ENCODE measurements around the gene IGLL5. TPM values are rescaled to one million over a fixed set of nuclear protein-coding genes. Genes with fewer than 3 reads are reported as not detected.

Gene IGLL5
- total and polyA plus RNA-seq, 2 of the 13 experiments (the other 11 are each of a cell fraction or from before 2014, with no cell fraction given) = not detected

DNA sequence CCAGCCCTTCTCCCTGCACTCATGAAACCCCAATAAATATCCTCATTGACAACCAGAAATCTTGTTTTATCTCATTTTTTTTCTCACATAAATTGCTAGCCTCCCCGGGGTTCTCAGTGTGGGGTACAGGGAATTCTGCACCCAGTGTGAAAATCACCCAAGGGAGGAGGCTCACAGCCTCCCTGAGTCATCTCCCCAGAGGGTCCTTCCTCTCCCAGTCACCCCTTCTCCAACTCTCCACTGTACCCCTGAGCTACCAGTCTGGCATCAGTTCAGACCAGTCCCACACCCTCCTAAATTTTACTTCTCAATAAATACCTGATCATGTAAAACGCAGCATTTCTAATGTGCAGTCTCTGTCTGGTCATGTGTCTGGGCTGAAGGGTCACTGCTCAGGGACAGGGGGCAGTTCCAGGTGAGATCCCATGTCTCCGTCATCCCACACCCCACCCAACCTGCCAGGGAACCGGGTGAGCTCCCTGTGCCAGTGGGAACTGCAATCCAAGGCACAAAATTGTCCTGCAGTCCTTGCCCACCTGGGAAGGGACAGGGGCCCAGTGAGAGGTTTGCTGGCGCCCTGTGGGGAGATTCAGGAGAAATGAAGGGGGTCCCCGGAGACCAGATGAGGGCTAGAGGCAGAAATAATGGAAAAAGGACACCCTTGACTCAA, 8.3 kb downstream of the IGLL5 start:
- H2AFZ ChIP-seq (ENCODE audit: low read length) = no peak overlapping the region
- H3K4me3 ChIP-seq (replicated peaks in 1 of 3; ENCODE audit: insufficient read depth in 1 of 3, low read depth in 2 of 3, low read length in 3 of 3) = no peak overlapping the region
- ChIA-PET CTCF (ENCODE audit: low intra/inter-chr PET ratio, low total read pairs) (no interaction called here), POLR2A (no interaction called here)
- TF ChIP-seq RELA (CRISPR knock-in tag; IDR thresholded peaks at IDR 0.05) (no peak), ZNF678 (CRISPR knock-in tag; IDR thresholded peaks at IDR 0.05) (no peak), U2AF1 (optimal IDR thresholded peaks at IDR 0.05; ENCODE audit: low read depth, low read length) (no peak), ZNF644 (CRISPR knock-in tag; IDR thresholded peaks at IDR 0.05; ENCODE audit: low read depth) (no peak), FOXK2 (IDR thresholded peaks at IDR 0.05) (no peak), ZMAT3 (CRISPR knock-in tag; conservative IDR thresholded peaks at IDR 0.05) (no peak), HINFP (CRISPR knock-in tag; IDR thresholded peaks at IDR 0.05; ENCODE audit: low read depth) (no peak), PPARG (CRISPR knock-in tag; conservative IDR thresholded peaks at IDR 0.05) (no peak), GPN1 (CRISPR knock-in tag; IDR thresholded peaks at IDR 0.05; ENCODE audit: borderline replicate concordance) (no peak), ZNF652 (CRISPR knock-in tag; IDR thresholded peaks at IDR 0.05; ENCODE audit: borderline replicate concordance, low read depth) (no peak)
- DNase-seq (ENCODE audit: low spot score) = no peak
- no peak overlapping the region for H3K4me2 ChIP-seq (ENCODE audit: low read depth, low read length)
- in situ Hi-C loops (cut with HindIII; ENCODE audit: extremely low pct_ligation_motif_present, low pct_unique_long_range_greater_than_20kb) = no loop called here
- peaks cover 1 to 37% of the 10 kb centered on the region in 2 experiments; a peak in 4 of 5 replicates for H3K27me3 ChIP-seq (ENCODE audit: control insufficient read depth in 1 of 2, insufficient read depth in 2 of 2, low read length in 2 of 2)
- no peak overlapping the region for H3K9ac ChIP-seq (ENCODE audit: insufficient read depth, low read depth, low read length)
- BruUV-seq (replicated peaks) = no TSS peak
- WGBS (ENCODE audit: low lambda C conversion rate) = 0% methylated on average over 6 of the region's 6 CpGs
- intact Hi-C loops (cut with micrococcal nuclease; ENCODE audit: unreplicated experiment) = no loop called here
- no peaks in the 10 kb centered on the region for H4K20me1 ChIP-seq (ENCODE audit: insufficient read depth, low read length)
- no peak overlapping the region for H3K27ac ChIP-seq (ENCODE audit: extremely low read length, insufficient read depth, low read length)
- no peaks in the 10 kb centered on the region for H3K36me3 ChIP-seq (replicated peaks in 1 of 2; ENCODE audit: control insufficient read depth in 1 of 2, insufficient read depth in 2 of 2, low read length in 2 of 2)
- no peaks in the 10 kb centered on the region for H3K4me1 ChIP-seq (ENCODE audit: insufficient read depth, low read length)
- no peaks in the 10 kb centered on the region for H3K79me2 ChIP-seq (ENCODE audit: insufficient read depth, low read length)
- FAIRE-seq = no peak
- ATAC-seq = no peak
- H3K9me3 ChIP-seq (ENCODE audit: low read length) = no peaks in the 10 kb centered on the region
